ENCODE results near the gene VTCN1. TPM values are rescaled to one million over a fixed set of nuclear protein-coding genes. Genes with fewer than 3 reads are reported as not detected.

The VTCN1 gene
- total RNA-seq, 1 experiment from 2014 or later: not detected

DNA sequence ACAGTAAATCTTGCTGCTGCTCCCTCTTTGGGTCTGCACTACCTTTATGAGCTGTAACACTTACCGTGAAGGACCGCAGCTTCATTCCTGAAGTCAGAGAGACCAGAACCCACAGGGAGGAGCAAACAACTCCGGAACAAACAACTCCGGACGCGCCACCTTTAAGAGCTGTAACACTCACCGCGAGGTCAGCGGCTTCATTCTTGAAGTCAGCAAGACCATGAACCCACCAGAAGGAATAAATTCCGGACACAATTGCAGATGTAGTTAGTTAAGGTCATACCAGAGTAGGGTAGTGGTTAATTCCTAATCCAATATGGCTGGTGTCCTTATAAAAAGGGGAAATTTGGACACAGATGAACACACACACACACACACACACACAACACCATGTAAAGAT lies 37.7 kb downstream of the VTCN1 start:
- Mint-ChIP-seq H3K4me1 (peaks cover 31% of the 10 kb centered on the region), H3K27ac (no peak overlapping the region), H3K27me3 (ENCODE audit: low read depth) (no peaks in the 10 kb centered on the region), H3K9me3 (peaks cover 11% of the 10 kb centered on the region; the same call in 1 of the 2 replicates), H3K36me3 (no peaks in the 10 kb centered on the region), H3K4me3 (no peak overlapping the region)
- TF ChIP-seq TEAD4 (CRISPR knock-in tag; IDR thresholded peaks at IDR 0.05): no peak
- TF ChIP-seq, protein P1, sequence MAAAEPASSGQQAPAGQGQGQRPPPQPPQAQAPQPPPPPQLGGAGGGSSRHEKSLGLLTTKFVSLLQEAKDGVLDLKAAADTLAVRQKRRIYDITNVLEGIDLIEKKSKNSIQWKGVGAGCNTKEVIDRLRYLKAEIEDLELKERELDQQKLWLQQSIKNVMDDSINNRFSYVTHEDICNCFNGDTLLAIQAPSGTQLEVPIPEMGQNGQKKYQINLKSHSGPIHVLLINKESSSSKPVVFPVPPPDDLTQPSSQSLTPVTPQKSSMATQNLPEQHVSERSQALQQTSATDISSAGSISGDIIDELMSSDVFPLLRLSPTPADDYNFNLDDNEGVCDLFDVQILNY (CRISPR knock-in tag; IDR thresholded peaks at IDR 0.05): no peak
- TF ChIP-seq MYBL2 (CRISPR knock-in tag; IDR thresholded peaks at IDR 0.05): no peak
- TF ChIP-seq NFATC4 (CRISPR knock-in tag; IDR thresholded peaks at IDR 0.05): no peak
- TF ChIP-seq, protein P2, sequence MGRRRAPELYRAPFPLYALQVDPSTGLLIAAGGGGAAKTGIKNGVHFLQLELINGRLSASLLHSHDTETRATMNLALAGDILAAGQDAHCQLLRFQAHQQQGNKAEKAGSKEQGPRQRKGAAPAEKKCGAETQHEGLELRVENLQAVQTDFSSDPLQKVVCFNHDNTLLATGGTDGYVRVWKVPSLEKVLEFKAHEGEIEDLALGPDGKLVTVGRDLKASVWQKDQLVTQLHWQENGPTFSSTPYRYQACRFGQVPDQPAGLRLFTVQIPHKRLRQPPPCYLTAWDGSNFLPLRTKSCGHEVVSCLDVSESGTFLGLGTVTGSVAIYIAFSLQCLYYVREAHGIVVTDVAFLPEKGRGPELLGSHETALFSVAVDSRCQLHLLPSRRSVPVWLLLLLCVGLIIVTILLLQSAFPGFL (CRISPR knock-in tag; IDR thresholded peaks at IDR 0.05; ENCODE audit: borderline replicate concordance): no peak
- TF ChIP-seq ZNF121 (CRISPR knock-in tag; IDR thresholded peaks at IDR 0.05): no peak
- TF ChIP-seq NFYB (CRISPR knock-in tag; conservative IDR thresholded peaks at IDR 0.05; ENCODE audit: low read depth): no peak
- TF ChIP-seq, protein P3, sequence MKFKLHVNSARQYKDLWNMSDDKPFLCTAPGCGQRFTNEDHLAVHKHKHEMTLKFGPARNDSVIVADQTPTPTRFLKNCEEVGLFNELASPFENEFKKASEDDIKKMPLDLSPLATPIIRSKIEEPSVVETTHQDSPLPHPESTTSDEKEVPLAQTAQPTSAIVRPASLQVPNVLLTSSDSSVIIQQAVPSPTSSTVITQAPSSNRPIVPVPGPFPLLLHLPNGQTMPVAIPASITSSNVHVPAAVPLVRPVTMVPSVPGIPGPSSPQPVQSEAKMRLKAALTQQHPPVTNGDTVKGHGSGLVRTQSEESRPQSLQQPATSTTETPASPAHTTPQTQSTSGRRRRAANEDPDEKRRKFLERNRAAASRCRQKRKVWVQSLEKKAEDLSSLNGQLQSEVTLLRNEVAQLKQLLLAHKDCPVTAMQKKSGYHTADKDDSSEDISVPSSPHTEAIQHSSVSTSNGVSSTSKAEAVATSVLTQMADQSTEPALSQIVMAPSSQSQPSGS (CRISPR knock-in tag; IDR thresholded peaks at IDR 0.05; ENCODE audit: borderline replicate concordance, low read depth): no peak
- TF ChIP-seq CREB1 (CRISPR knock-in tag; IDR thresholded peaks at IDR 0.05): no peak
- TF ChIP-seq, protein P4, sequence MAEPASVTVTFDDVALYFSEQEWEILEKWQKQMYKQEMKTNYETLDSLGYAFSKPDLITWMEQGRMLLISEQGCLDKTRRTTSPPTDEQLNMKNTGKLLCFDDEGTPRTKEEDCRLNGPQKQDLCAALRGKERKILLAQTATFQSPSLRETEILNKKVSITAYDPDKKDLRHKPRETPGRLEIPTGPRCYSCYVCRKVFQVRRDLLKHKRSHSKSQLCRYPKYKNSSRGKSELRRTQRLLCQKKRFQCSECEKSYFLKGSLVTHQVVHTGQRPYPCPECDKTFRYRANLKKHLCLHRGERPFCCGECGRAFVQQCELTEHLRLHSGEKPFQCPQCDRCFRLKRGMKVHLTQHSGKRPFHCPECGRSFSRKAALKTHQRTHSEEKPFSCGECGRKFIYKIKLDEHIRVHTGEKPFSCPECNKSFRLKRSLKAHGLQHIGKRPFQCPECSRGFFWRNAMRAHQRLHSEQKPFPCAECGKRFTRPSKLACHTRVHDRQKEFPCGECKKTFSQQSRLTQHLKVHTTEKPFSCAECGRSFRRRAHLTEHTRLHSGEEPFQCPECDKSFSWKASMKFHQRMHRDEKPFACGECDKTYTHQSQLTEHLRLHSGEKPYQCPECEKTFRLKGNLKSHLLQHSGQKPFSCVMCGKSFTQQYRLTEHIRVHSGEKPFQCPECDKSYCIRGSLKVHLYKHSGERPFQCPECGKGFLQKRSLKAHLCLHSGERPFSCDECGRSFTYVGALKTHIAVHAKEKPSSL (CRISPR knock-in tag; conservative IDR thresholded peaks at IDR 0.05): no peak
- no peak for TF ChIP-seq ETV6 (CRISPR knock-in tag; IDR thresholded peaks at IDR 0.05)
- TF ChIP-seq, protein P5, sequence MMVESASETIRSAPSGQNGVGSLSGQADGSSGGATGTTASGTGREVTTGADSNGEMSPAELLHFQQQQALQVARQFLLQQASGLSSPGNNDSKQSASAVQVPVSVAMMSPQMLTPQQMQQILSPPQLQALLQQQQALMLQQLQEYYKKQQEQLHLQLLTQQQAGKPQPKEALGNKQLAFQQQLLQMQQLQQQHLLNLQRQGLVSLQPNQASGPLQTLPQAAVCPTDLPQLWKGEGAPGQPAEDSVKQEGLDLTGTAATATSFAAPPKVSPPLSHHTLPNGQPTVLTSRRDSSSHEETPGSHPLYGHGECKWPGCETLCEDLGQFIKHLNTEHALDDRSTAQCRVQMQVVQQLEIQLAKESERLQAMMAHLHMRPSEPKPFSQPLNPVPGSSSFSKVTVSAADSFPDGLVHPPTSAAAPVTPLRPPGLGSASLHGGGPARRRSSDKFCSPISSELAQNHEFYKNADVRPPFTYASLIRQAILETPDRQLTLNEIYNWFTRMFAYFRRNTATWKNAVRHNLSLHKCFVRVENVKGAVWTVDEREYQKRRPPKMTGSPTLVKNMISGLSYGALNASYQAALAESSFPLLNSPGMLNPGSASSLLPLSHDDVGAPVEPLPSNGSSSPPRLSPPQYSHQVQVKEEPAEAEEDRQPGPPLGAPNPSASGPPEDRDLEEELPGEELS (CRISPR knock-in tag; IDR thresholded peaks at IDR 0.05): no peak
- no peak for TF ChIP-seq GRHL2 (CRISPR knock-in tag; IDR thresholded peaks at IDR 0.05; ENCODE audit: insufficient replicate concordance, severe bottlenecking)
- TF ChIP-seq, protein P6, sequence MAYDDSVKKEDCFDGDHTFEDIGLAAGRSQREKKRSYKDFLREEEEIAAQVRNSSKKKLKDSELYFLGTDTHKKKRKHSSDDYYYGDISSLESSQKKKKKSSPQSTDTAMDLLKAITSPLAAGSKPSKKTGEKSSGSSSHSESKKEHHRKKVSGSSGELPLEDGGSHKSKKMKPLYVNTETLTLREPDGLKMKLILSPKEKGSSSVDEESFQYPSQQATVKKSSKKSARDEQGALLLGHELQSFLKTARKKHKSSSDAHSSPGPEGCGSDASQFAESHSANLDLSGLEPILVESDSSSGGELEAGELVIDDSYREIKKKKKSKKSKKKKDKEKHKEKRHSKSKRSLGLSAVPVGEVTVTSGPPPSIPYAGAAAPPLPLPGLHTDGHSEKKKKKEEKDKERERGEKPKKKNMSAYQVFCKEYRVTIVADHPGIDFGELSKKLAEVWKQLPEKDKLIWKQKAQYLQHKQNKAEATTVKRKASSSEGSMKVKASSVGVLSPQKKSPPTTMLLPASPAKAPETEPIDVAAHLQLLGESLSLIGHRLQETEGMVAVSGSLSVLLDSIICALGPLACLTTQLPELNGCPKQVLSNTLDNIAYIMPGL (CRISPR knock-in tag; IDR thresholded peaks at IDR 0.05): no peak
- no peak for TF ChIP-seq ELF4 (CRISPR knock-in tag; IDR thresholded peaks at IDR 0.05; ENCODE audit: low read depth)
- no peak for TF ChIP-seq JUN (CRISPR knock-in tag; IDR thresholded peaks at IDR 0.05)
- no peak for TF ChIP-seq KAT7 (CRISPR knock-in tag; IDR thresholded peaks at IDR 0.05; ENCODE audit: borderline replicate concordance)
- no peak for TF ChIP-seq ZNF219 (CRISPR knock-in tag; IDR thresholded peaks at IDR 0.05; ENCODE audit: borderline replicate concordance)
- no peak for TF ChIP-seq OVOL2 (CRISPR knock-in tag; IDR thresholded peaks at IDR 0.05; ENCODE audit: borderline replicate concordance)
- DNase-seq (ENCODE audit: low spot score) (no peak), ATAC-seq (no peak)
- ChIA-PET POLR2A (interaction anchor here (0.6 kb wide), 1 partner anchor 22 kb away, joined by 3 read pairs; no protein-coding TSS in a partner anchor), CTCF (interaction anchor here (1.4 kb wide), 1 partner anchor 112 kb away, joined by 3 read pairs; no protein-coding TSS in a partner anchor)

Measured in WTC11 (cell line).